ENCODE results near the gene UCHL1.
"Not testable (repeated sequence)": the region's sequence is repeated elsewhere in the genome, so short reads cannot be mapped to it uniquely, and the experiment has no call there.

UCHL1 gene

GRCh38 chr4:41294445-41295062 is 37.8 kb downstream of the UCHL1 start:
- DNase-seq: no peak

DNA sequence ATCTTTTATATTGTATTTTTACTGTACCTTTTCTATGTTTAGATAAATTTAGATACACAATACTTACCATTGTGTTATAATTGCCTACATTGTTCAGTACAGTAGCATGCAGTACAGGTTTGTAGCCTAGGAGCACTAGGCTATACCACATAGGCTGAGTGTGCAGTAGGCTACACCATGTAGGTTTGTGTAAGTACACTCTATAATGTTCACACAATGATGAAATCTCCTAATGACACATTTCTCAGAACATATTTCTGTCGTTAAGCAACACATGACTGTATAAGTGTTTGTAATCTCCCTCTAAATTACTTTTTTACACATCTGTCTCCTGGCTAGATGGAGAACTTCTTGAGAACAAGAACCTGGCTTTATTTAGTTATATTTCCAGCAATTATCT is 40.3 kb downstream of the UCHL1 start:
- DNase-seq: no peak

- no peak for DNase-seq
Observed at GRCh38 chr4:41297832-41298231, 41.1 kb downstream of the UCHL1 start.

- no peak for DNase-seq
Observed at GRCh38 chr4:41299486-41299885, 42.8 kb downstream of the UCHL1 start.

GRCh38 chr4:41301137-41301536 is 44.4 kb downstream of the UCHL1 start:
- no peak for DNase-seq

DNA sequence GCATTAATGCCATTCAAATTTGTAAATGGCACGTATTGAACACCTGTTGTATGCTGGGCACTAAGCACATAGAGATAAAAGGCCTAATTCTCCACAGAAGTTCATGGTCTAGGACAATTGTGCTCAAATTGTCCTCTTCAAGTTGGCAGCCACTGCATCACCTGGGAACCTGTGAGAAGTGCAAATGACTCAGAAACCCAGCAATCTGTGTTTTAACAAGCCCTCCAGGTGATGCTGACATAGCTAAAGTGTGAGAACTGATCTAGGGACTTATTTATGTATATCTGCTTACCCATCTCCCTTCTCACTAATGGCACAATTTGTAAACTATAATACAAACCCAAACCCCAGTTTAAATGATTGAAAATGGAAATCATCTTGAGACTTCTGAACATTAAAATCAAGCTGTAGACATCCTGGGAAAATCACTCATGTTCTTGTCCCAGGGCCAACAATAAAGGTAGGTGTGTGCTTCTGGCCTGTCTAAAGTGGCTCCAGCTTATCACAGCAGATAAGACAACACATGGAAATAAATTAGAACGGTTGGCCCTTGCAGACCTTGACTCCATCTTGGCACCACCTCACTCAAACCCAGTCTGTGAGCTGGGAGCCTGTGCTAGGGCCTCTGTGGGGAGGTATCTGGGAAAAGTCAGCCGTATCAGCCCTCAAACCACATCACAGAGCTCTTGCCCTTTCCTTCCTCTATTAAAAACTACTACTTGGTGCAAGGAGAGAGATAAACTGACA is 46.8 kb downstream of the UCHL1 start:
- DNase-seq: no peak

GRCh38 chr4:41304221-41304620 is 47.5 kb downstream of the UCHL1 start:
- DNase-seq: no peak

GRCh38 chr4:41305476-41305875 is 48.7 kb downstream of the UCHL1 start:
- no peak for DNase-seq

- no peak for DNase-seq
Observed at GRCh38 chr4:41307638-41308037, 50.9 kb downstream of the UCHL1 start.

DNA sequence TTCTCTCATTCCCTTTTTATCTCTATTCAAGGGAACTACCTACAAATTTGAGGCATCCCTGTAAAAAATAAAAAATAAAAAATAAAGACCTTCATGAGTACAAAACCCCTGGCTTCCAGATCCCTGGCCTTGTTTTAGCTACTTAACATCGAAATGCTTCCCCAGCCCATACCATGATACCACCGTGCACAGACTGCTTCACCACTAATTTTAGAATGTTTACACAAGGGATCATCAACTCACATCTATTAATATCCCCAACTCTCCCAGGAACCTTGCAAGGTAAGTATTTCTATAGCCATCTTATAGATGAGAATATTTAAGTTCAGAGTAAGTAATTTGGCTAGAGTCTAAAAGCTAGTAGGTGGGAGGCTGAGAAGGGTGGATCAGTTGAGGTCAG is 51.7 kb downstream of the UCHL1 start:
- DNase-seq: no peak

DNA sequence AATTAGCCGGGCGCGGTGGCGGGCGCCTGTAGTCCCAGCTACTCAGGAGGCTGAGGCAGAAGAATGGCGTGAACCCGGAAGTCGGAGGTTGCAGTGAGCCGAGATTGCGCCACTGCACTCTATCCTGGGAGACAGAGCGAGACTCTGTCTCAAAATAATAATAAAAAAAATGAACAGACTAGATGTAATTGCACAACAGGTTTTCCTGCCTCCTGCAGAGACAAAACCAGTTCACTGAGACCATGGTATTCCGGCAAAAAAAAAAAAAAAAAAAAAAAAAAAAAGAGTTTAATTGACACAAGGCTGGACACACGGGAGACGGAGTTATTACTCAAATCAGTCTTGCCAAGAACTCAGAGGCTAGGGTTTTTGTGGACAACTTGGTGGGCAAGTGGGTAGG is 58.7 kb downstream of the UCHL1 start:
- DNase-seq: not testable (repeated sequence)

DNA sequence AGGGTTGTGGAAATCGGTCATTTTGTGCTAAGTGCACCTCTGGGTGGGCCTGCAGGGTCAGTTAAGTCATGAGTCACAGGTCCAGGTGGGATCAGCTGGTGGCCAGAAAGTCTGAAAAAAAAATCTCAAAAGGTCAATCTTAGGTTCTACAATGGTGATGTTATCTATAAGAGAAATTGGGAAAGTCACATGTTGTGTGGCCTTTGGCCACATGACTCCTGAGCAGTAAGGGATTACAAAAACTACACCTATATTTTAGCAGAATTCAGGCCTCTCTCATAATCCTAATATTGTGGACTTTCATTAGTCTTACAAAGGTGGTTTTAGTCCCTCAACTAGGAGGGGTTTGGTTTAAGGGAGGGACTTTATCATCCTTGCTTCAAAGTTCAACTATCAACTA is 59.1 kb downstream of the UCHL1 start:
- no peak for DNase-seq

All from KG1 (cell line).